ENCODE results near the gene EDRF1.

DNA sequence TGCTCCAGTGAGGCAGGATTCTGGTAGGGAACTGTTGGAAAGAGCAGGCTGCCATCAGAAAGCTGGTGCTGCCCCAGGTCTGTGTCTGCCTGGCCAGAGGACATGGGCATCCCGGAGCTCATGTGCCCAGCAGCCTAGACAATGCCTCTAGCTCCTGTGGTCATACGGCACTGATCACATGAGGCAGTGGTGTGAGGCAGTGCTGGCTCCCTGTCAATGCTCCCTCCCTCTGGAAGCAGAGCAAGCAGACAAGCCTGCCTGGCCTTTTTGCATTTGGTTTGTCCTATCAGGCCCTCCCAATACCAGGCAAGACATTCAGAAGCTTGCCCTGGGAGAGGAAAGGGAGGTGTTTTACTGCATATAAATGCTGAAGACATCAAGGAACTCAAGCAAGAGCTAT is 75.6 kb downstream of the EDRF1 start:
- TF ChIP-seq, protein P1, sequence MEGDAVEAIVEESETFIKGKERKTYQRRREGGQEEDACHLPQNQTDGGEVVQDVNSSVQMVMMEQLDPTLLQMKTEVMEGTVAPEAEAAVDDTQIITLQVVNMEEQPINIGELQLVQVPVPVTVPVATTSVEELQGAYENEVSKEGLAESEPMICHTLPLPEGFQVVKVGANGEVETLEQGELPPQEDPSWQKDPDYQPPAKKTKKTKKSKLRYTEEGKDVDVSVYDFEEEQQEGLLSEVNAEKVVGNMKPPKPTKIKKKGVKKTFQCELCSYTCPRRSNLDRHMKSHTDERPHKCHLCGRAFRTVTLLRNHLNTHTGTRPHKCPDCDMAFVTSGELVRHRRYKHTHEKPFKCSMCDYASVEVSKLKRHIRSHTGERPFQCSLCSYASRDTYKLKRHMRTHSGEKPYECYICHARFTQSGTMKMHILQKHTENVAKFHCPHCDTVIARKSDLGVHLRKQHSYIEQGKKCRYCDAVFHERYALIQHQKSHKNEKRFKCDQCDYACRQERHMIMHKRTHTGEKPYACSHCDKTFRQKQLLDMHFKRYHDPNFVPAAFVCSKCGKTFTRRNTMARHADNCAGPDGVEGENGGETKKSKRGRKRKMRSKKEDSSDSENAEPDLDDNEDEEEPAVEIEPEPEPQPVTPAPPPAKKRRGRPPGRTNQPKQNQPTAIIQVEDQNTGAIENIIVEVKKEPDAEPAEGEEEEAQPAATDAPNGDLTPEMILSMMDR (IDR thresholded peaks at IDR 0.05) = no peak
- TF ChIP-seq POLR2A (IDR thresholded peaks at IDR 0.05) = no peak
